IMR-90 (cell line): ENCODE data around the gene ANKLE2. TPM values are rescaled to one million over a fixed set of nuclear protein-coding genes. Genes with fewer than 3 reads are reported as not detected.
A peak's percentile ranks its signal among the peaks of the same experiment; 100 is the strongest.

Source experiments
- ATAC-seq: fragments of 200-7000 bp; cut with Tn5 transposase; 2 replicates; pipeline ENCODE4 v1.9.1; 2020; ENCODE audit warnings: low read depth, mild to moderate bottlenecking, moderate library complexity
- BruUV-seq: library from RNA; stranded (reverse); fragments of 400-500 nt; replicated peaks from 2 replicates; lab custom pipeline; 2021; lab: Mats Ljungman, UMichigan
- CTCF ChIA-PET: fragments of 300-600 bp; formaldehyde crosslinking; extraction: SDS; loops from one replicate; lab custom pipeline; 2021; ENCODE audit warnings: antibody characterized with exemption; lab: Yijun Ruan, JAX
- POLR2A ChIA-PET: fragments of 300-600 bp; sonication (Branson Sonifier 250); formaldehyde crosslinking; loops from one replicate; lab custom pipeline; 2022; ENCODE audit warnings: antibody characterized with exemption; ENCODE audit not compliant: unreplicated experiment; lab: Charles Lee
- DNase-seq: peaks from one replicate; pipeline ENCODE4 v3.0.0; 2013
- H2AFZ ChIP-seq: replicated peaks from 2 replicates; pipeline ENCODE3; 2013; ENCODE audit warnings: low read length, mild to moderate bottlenecking; ENCODE audit not compliant: poor library complexity
- H2AK5ac ChIP-seq: 2 replicates; pipeline ENCODE4 v1.6.1; 2013; ENCODE audit warnings: low read depth, low read length, inconsistent platforms
- H2AK9ac ChIP-seq: replicated peaks from 2 replicates; pipeline ENCODE3; 2013; ENCODE audit warnings: mild to moderate bottlenecking, low read depth, low read length, moderate library complexity; ENCODE audit not compliant: poor library complexity
- H2BK120ac ChIP-seq: 2 replicates; pipeline ENCODE4 v1.6.1; 2013; ENCODE audit warnings: low read depth, low read length, inconsistent platforms
- H2BK15ac ChIP-seq: 3 replicates; pipeline ENCODE4 v1.6.1; 2013; ENCODE audit warnings: low read depth, low read length, inconsistent platforms
- H2BK20ac ChIP-seq: 2 replicates; pipeline ENCODE4 v1.6.1; 2013; ENCODE audit warnings: low read depth, mild to moderate bottlenecking, inconsistent platforms, low read length, moderate library complexity
- H2BK5ac ChIP-seq: 2 replicates; pipeline ENCODE4 v1.6.1; 2013; ENCODE audit warnings: mild to moderate bottlenecking, low read depth, low read length, inconsistent platforms; ENCODE audit not compliant: poor library complexity, severe bottlenecking
- H3K14ac ChIP-seq: replicated peaks from 2 replicates; pipeline ENCODE4 v1.6.1; 2013; ENCODE audit warnings: low read depth, low read length, inconsistent platforms
- H3K18ac ChIP-seq: 2 replicates; pipeline ENCODE4 v1.6.1; 2013; ENCODE audit warnings: low read depth, low read length, control low read depth
- H3K23ac ChIP-seq: 2 replicates; pipeline ENCODE4 v1.6.1; 2013; ENCODE audit warnings: low read depth, low read length, inconsistent platforms
- H3K27ac ChIP-seq: 2 replicates; pipeline ENCODE4 v1.5.1; 2013; ENCODE audit warnings: mild to moderate bottlenecking, control low read depth, low read length; ENCODE audit not compliant: insufficient read depth
- H3K27me3 ChIP-seq: 2 replicates; pipeline ENCODE4 v1.6.1; 2013; ENCODE audit warnings: low read length; ENCODE audit not compliant: control insufficient read depth, insufficient read depth
- H3K36me3 ChIP-seq: 2 replicates; pipeline ENCODE4 v1.6.1; 2013; ENCODE audit warnings: low read length, mixed read lengths; ENCODE audit not compliant: control insufficient read depth, insufficient read depth
- H3K4ac ChIP-seq: 2 replicates; pipeline ENCODE4 v1.6.1; 2013; ENCODE audit warnings: low read depth, low read length, inconsistent platforms
- H3K4me1 ChIP-seq: 2 replicates; pipeline ENCODE4 v1.6.1; 2013; ENCODE audit warnings: low read length, mixed read lengths; ENCODE audit not compliant: control insufficient read depth, insufficient read depth
- H3K4me2 ChIP-seq: 2 replicates; pipeline ENCODE4 v1.6.1; 2013; ENCODE audit warnings: low read depth, mild to moderate bottlenecking, control low read depth, low read length, moderate library complexity
- H3K4me3 ChIP-seq: 2 replicates; pipeline ENCODE4 v1.5.1; 2013; ENCODE audit warnings: low read depth, mild to moderate bottlenecking, control low read depth, low read length, moderate library complexity; ENCODE audit not compliant: insufficient read depth
- H3K56ac ChIP-seq: 2 replicates; pipeline ENCODE4 v1.6.1; 2013; ENCODE audit warnings: low read length, inconsistent platforms; ENCODE audit not compliant: insufficient read depth; ENCODE audit errors: extremely low read depth
- H3K79me1 ChIP-seq, 2 experiments: 2 replicates each; pipeline ENCODE4 v1.6.1; 2013; ENCODE audit warnings: low read length in 2 of 2, inconsistent platforms in 1 of 2, low read depth in 1 of 2
- H3K9ac ChIP-seq: 2 replicates; pipeline ENCODE4 v1.6.1; 2013; ENCODE audit warnings: low read depth, low read length, control low read depth
- H3K9me1 ChIP-seq: 2 replicates; pipeline ENCODE4 v1.6.1; 2013; ENCODE audit warnings: low read length, inconsistent platforms; ENCODE audit not compliant: insufficient read depth
- H3K9me3 ChIP-seq: 2 replicates; pipeline ENCODE4 v1.6.1; 2013; ENCODE audit warnings: low read length; ENCODE audit not compliant: control insufficient read depth, insufficient read depth
- H4K20me1 ChIP-seq: 2 replicates; pipeline ENCODE4 v1.6.1; 2013; ENCODE audit warnings: low read length, inconsistent platforms; ENCODE audit not compliant: insufficient read depth
- H4K5ac ChIP-seq: 2 replicates; pipeline ENCODE4 v1.6.1; 2013; ENCODE audit warnings: mild to moderate bottlenecking, low read depth, low read length, control low read depth
- H4K8ac ChIP-seq, 2 experiments: 2 replicates each; pipeline ENCODE4 v1.6.1; 2013; ENCODE audit warnings: low read depth in 2 of 2, low read length in 2 of 2, control low read depth in 1 of 2, inconsistent platforms in 1 of 2
- H4K91ac ChIP-seq: 2 replicates; pipeline ENCODE4 v1.6.1; 2013; ENCODE audit warnings: low read depth, low read length, inconsistent platforms; ENCODE audit not compliant: insufficient read depth
- MAZ ChIP-seq: IDR thresholded peaks from 2 replicates; pipeline ENCODE4 v1.6.1; 2012; ENCODE audit warnings: low read depth, mild to moderate bottlenecking, low read length, improper control_type of control experiment, moderate library complexity, borderline replicate concordance
- POLR2A ChIP-seq: IDR thresholded peaks from 2 replicates; pipeline ENCODE4 v1.6.1; 2012; ENCODE audit warnings: mild to moderate bottlenecking, low read depth, low read length
- RCOR1 ChIP-seq: IDR thresholded peaks from 2 replicates; pipeline ENCODE4 v1.6.1; 2012; ENCODE audit warnings: mild to moderate bottlenecking, low read length, improper control_type of control experiment; ENCODE audit not compliant: insufficient replicate concordance
- WGBS, 2 experiments: methylation state at CpG; one replicate each; pipeline versions ENCODE4 v1.1.5 to v1.1.7; 2013; ENCODE audit warnings: missing lambda C conversion rate in 2 of 2; ENCODE audit not compliant: insufficient read length in 1 of 2; ENCODE audit errors: extremely low coverage in 2 of 2; 5-methylcytosine and 5-hydroxymethylcytosine counted together
- dilution Hi-C: fragments of 300-500 bp; cut with HindIII; formaldehyde crosslinking; loops from one replicate; pipeline ENCODE4 v1.14.3; 2018; ENCODE audit warnings: low sequenced_read_pairs; ENCODE audit not compliant: unreplicated experiment
- in situ Hi-C: fragments of 300-500 bp; cut with MboI; formaldehyde crosslinking; loops from 3 replicates; pipeline ENCODE4 v1.14.3; 2019; ENCODE audit warnings: low sequenced_read_pairs, inconsistent platforms, mixed read lengths
- intact Hi-C: fragments of 100-400 bp; cut with micrococcal nuclease; formaldehyde crosslinking; loops from 2 replicates; pipeline ENCODE4 v1.10.0; 2022
- polyA plus RNA-seq, 3 experiments: library from polyadenylated mRNA; depleted of rRNA; stranded (reverse); fragments of >200 nt; gene quantifications; 2 replicates each; pipeline ENCODE4 v1.2.3, GENCODE V29; 2012; ENCODE audit warnings: low replicate concordance in 1 of 3
- total RNA-seq: library from RNA; depleted of rRNA; stranded (reverse); fragments of >200 nt; gene quantifications from 2 replicates; pipeline ENCODE4 v1.2.3, GENCODE V29; 2012
- TF ChIP-seq, protein P1 (sequence below): conservative IDR thresholded peaks from 2 replicates; pipeline ENCODE4 v1.5.1; 2012; ENCODE audit warnings: mild to moderate bottlenecking, low read depth, low read length, improper control_type of control experiment

The ANKLE2 gene
- total and polyA plus RNA-seq, 2 of the 4 experiments (the other 2 are of a cell fraction) = 63.4 to 82.4 TPM

GRCh38 chr12:132761921-132762583 is 420 bp upstream of the ANKLE2 start:
- dilution Hi-C loops = no loop called here
- TF ChIP-seq, protein P1, sequence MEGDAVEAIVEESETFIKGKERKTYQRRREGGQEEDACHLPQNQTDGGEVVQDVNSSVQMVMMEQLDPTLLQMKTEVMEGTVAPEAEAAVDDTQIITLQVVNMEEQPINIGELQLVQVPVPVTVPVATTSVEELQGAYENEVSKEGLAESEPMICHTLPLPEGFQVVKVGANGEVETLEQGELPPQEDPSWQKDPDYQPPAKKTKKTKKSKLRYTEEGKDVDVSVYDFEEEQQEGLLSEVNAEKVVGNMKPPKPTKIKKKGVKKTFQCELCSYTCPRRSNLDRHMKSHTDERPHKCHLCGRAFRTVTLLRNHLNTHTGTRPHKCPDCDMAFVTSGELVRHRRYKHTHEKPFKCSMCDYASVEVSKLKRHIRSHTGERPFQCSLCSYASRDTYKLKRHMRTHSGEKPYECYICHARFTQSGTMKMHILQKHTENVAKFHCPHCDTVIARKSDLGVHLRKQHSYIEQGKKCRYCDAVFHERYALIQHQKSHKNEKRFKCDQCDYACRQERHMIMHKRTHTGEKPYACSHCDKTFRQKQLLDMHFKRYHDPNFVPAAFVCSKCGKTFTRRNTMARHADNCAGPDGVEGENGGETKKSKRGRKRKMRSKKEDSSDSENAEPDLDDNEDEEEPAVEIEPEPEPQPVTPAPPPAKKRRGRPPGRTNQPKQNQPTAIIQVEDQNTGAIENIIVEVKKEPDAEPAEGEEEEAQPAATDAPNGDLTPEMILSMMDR = peak; percentile 23; the same call in 1 of the 2 replicates
- TF ChIP-seq MAZ (peak; percentile 60; the same call in 1 of the 2 replicates), RCOR1 (no peak), POLR2A (peak; percentile 88)
- H2BK5ac ChIP-seq = peak overlapping the region; percentile 94
- peak overlapping the region; percentile 76 for H3K9ac ChIP-seq
- intact Hi-C loops = no loop called here
- peaks cover 7% of the 10 kb centered on the region for H3K4me1 ChIP-seq
- WGBS, 2 experiments = 0% methylated on average over 26 of the region's 89 CpGs; no CpG with 5 or more reads in 1 of the 2 experiments
- peak overlapping the region; percentile 68 to 87 for H4K8ac ChIP-seq
- H3K27ac ChIP-seq = peak overlapping the region; percentile 82
- H2BK20ac ChIP-seq = no peak overlapping the region
- peak overlapping the region; percentile 84 for H3K4ac ChIP-seq
- peak overlapping the region; percentile 98 for H2AFZ ChIP-seq
- H3K79me1 ChIP-seq = peaks cover 0 to 32% of the 10 kb centered on the region in 2 experiments; a peak in 3 of 4 replicates
- H3K9me1 ChIP-seq = peaks cover 9% of the 10 kb centered on the region
- peak overlapping the region; percentile 65 for H3K4me3 ChIP-seq
- no peak overlapping the region; the same call in 1 of the 2 replicates for H4K5ac ChIP-seq
- no peak overlapping the region for H2BK15ac ChIP-seq
- peak overlapping the region; percentile 95 for H2AK9ac ChIP-seq
- peak overlapping the region; percentile 70; the same call in 1 of the 2 replicates for H3K56ac ChIP-seq
- CTCF ChIA-PET = no interaction called here
- peak overlapping the region; percentile 70 for H2BK120ac ChIP-seq
- peak overlapping the region; percentile 4; the same call in 1 of the 2 replicates for H3K18ac ChIP-seq
- no TSS peak for BruUV-seq
- POLR2A ChIA-PET = no interaction called here
- H3K23ac ChIP-seq = peak overlapping the region; percentile 86; the same call in 1 of the 2 replicates
- H3K36me3 ChIP-seq = peaks cover 3% of the 10 kb centered on the region
- DNase-seq (peak; percentile 87), ATAC-seq (peak; percentile 92)
- peak overlapping the region; percentile 72 for H3K4me2 ChIP-seq
- in situ Hi-C loops = no loop called here
- no peaks in the 10 kb centered on the region for H3K9me3 ChIP-seq
- H2AK5ac ChIP-seq = peak overlapping the region; percentile 4; the same call in 1 of the 2 replicates
- peak overlapping the region; percentile 93; the same call in 1 of the 2 replicates for H3K14ac ChIP-seq
- H4K91ac ChIP-seq = peak overlapping the region; percentile 62; the same call in 1 of the 2 replicates
- H4K20me1 ChIP-seq = peaks cover 41% of the 10 kb centered on the region
- H3K27me3 ChIP-seq = no peaks in the 10 kb centered on the region
